ENCODE measurements around the gene GHDC. TPM values are rescaled to one million over a fixed set of nuclear protein-coding genes. Genes with fewer than 3 reads are reported as not detected.

The GHDC gene
- total and polyA plus RNA-seq, 9 donors, result 9.2 to 40.1 (median 30.4) TPM

- no peak for TF ChIP-seq CTCF (IDR thresholded peaks at IDR 0.05)
- no peak for TF ChIP-seq POLR2A (IDR thresholded peaks at IDR 0.05)
- no peak for TF ChIP-seq EP300 (IDR thresholded peaks at IDR 0.05)
- Histone ChIP-seq H3K27me3 (no peaks in the 10 kb centered on the region), H3K9me3 (no peaks in the 10 kb centered on the region), H3K27ac (no peak overlapping the region), H3K36me3 (no peaks in the 10 kb centered on the region), H3K4me1 (ENCODE audit: insufficient read depth) (peaks cover 12% of the 10 kb centered on the region), H3K4me3 (no peak overlapping the region)
- DNase-seq, result no peak
- intact Hi-C loops (cut with DNase I), result no loop called here
- 68 to 81% (median 78%) methylated on average over 7 of the region's 7 CpGs for WGBS, 3 donors
These were observed 8.7 kb downstream of the GHDC start for GRCh38 chr17:42185621-42185930.

- no peaks in the 10 kb centered on the region for H3K9me3 ChIP-seq
- peak within 1 kb of the TSS in 1 of 2 donors; percentile 13 for H3K27ac ChIP-seq
- WGBS, 3 donors, result 84 to 91% (median 89%) methylated on average over 11 of the region's 11 CpGs
- intact Hi-C loops (cut with DNase I), result no loop called here
- H3K36me3 ChIP-seq, result no peaks in the 10 kb centered on the region
- no peak for DNase-seq
- no peaks in the 10 kb centered on the region for H3K27me3 ChIP-seq
- H3K4me1 ChIP-seq (ENCODE audit: insufficient read depth), result peaks cover 14% of the 10 kb centered on the region
- TF ChIP-seq POLR2A (IDR thresholded peaks at IDR 0.05), result no peak
- TF ChIP-seq CTCF (IDR thresholded peaks at IDR 0.05), result no peak
- no peak for TF ChIP-seq EP300 (IDR thresholded peaks at IDR 0.05)
- peak within 1 kb of the TSS; percentile 24 for H3K4me3 ChIP-seq
These were observed 9.3 kb downstream of the GHDC start, which contains the start of gene HCRT for GRCh38 chr17:42184713-42185620. TSS of gene HCRT (minus strand) at chr17:42185452. CDS start at chr17:42185365, 87 bp downstream.

GRCh38 chr17:42183741-42184711 is 10.3 kb downstream of the GHDC start:
- peaks cover 14% of the 10 kb centered on the region for H3K4me1 ChIP-seq (ENCODE audit: insufficient read depth)
- peak overlapping the region; percentile 33 for H3K4me3 ChIP-seq
- intact Hi-C loops (cut with DNase I), result no loop called here
- DNase-seq, result peak; percentile 62 to 84 (median 72)
- 4 to 7% (median 5%) methylated on average over 35 to 83 of the region's 83 CpGs for WGBS, 3 donors
- no peaks in the 10 kb centered on the region for H3K9me3 ChIP-seq
- peak; percentile 40 to 90 (median 81) for TF ChIP-seq CTCF (IDR thresholded peaks at IDR 0.05)
- TF ChIP-seq POLR2A (IDR thresholded peaks at IDR 0.05), result no peak
- peak overlapping the region in 1 of 2 donors; percentile 13 for H3K27ac ChIP-seq
- H3K36me3 ChIP-seq, result no peaks in the 10 kb centered on the region
- no peaks in the 10 kb centered on the region for H3K27me3 ChIP-seq

GRCh38 chr17:42182927-42183734 is 11.2 kb downstream of the GHDC start:
- Histone ChIP-seq H3K27ac (no peak overlapping the region), H3K27me3 (no peaks in the 10 kb centered on the region), H3K4me3 (peak overlapping the region; percentile 33), H3K36me3 (no peaks in the 10 kb centered on the region), H3K9me3 (no peaks in the 10 kb centered on the region), H3K4me1 (ENCODE audit: insufficient read depth) (peaks cover 14% of the 10 kb centered on the region)
- no peak for TF ChIP-seq CTCF (IDR thresholded peaks at IDR 0.05)
- no peak for TF ChIP-seq EP300 (IDR thresholded peaks at IDR 0.05)
- TF ChIP-seq POLR2A (IDR thresholded peaks at IDR 0.05), result no peak
- DNase-seq, result no peak
- 74 to 79% (median 78%) methylated on average over 9 of the region's 9 CpGs for WGBS, 3 donors
- intact Hi-C loops (cut with DNase I), result no loop called here
